HFF-Myc (cell line): ENCODE results near the gene AQP12B.

ENCODE experiments used
- DNase-seq: peaks from one replicate; pipeline ENCODE4 v3.0.0-alpha.2; 2011; ENCODE audit warnings: low read depth; ENCODE audit errors: extremely low read depth
- H3K4me3 ChIP-seq: replicated peaks from 2 replicates; pipeline ENCODE4 v1.5.1; 2011; ENCODE audit warnings: low read depth, mild to moderate bottlenecking, control low read depth, low read length
- CTCF ChIP-seq: IDR thresholded peaks from 2 replicates; pipeline ENCODE4 v1.5.1; 2012; ENCODE audit warnings: mild to moderate bottlenecking, low read depth, low read length, control low read depth; ENCODE audit errors: missing control alignments

The AQP12B gene

GRCh38 chr2:240717181-240717641 is 34.5 kb upstream of the AQP12B start:
- no peak for DNase-seq
- H3K4me3 ChIP-seq = no peak overlapping the region
- TF ChIP-seq CTCF = no peak

- DNase-seq = no peak
- no peak overlapping the region for H3K4me3 ChIP-seq
- no peak for TF ChIP-seq CTCF
Observed at GRCh38 chr2:240716130-240716798, 33.6 kb upstream of the AQP12B start.

GRCh38 chr2:240714747-240715725 is 32.4 kb upstream of the AQP12B start:
- no peak for TF ChIP-seq CTCF
- DNase-seq = no peak
- H3K4me3 ChIP-seq = no peak overlapping the region

GRCh38 chr2:240713928-240714746 is 31.5 kb upstream of the AQP12B start:
- H3K4me3 ChIP-seq = no peak overlapping the region
- no peak for DNase-seq
- no peak for TF ChIP-seq CTCF

GRCh38 chr2:240713071-240713927 is 30.6 kb upstream of the AQP12B start:
- TF ChIP-seq CTCF = no peak
- no peak overlapping the region for H3K4me3 ChIP-seq
- no peak for DNase-seq

- DNase-seq = no peak
- H3K4me3 ChIP-seq = no peak overlapping the region
- TF ChIP-seq CTCF = no peak
Observed at GRCh38 chr2:240712121-240712520, 29.4 kb upstream of the AQP12B start.
